UCSD-AML1 (cell line): ENCODE results near the gene CCNA1.

Source experiments
- DNase-seq: peaks from one replicate; lab custom pipeline; 2025; ENCODE audit not compliant: unreplicated experiment; lab: John Stamatoyannopoulos, UW

Gene CCNA1

DNA sequence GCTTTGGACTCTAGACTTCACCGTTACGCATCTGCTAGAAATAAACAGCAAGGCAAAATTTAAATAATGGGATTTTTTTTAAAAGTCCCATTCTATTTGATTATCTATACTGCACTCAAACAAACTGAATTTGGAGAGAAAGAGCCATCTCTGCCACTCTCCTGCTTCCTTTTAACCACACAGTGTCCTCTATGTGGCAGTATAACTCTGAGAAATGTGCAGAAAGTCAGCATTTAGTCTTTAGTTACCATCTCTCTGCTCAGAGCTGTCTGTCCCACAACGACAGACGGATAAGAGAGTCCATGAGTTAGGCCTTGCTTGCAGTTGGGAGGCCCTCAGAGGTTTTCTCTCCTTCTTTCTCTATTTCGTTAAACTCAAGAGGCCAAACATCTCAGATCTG is 21.2 kb downstream of the CCNA1 start:
- peak; percentile 10 for DNase-seq

DNA sequence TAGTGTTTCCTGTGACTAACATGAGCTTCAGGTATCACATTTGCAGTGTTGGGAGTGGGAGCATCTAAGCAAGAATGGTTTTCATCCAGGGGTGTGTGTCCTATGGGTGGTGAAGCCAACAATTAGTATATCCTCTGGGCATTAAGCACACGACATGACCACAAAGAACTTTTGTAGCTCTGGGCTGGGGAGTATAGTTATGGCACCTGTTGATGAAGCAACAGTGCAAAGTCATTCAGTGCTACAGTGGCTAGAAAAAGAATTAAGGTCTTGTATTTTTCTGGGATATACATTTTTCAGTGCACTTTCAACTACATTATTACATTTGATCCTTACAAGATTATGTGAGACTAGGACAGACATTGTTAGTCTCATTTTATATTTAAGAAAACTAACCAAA is 21.8 kb downstream of the CCNA1 start:
- no peak for DNase-seq

DNA sequence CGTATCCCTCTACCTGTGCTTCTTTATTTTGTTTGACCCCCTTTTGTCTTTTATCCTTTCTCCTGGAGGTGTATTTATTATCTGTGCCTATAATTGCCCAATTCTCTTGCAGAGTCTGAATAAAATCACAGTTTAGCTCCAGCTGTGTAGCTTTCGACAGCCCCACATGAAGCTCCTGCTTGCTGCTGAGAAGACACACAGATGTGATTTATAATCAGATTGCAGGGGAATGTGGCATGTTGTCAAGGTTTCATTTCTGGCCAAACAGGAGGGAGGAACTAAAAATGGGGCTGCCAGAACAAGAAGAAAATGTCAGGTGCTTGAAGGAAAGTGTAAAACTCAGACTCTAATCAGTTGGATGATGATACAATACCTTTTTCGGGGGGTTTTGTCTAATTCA is 22.7 kb downstream of the CCNA1 start:
- no peak for DNase-seq

DNA sequence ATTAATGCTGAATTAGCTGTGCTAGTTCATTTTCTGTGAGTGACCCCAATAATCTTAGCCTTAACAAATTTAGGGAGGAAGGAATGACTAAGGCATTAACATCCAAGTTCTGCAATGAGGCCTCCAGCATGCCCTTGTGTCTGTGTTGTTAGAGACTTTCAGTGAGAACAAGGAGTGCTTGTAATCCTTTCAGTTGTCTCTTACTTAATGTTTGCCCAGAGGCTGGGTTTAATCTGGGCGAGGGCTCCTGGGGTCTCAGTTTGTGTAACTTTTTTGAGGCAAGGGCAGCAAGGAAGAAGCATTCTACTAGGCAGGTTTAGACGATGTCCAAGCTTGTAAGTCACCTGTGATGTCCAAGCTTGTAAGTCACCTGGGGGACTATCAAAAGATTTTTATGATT is 24.3 kb downstream of the CCNA1 start:
- DNase-seq = no peak

DNA sequence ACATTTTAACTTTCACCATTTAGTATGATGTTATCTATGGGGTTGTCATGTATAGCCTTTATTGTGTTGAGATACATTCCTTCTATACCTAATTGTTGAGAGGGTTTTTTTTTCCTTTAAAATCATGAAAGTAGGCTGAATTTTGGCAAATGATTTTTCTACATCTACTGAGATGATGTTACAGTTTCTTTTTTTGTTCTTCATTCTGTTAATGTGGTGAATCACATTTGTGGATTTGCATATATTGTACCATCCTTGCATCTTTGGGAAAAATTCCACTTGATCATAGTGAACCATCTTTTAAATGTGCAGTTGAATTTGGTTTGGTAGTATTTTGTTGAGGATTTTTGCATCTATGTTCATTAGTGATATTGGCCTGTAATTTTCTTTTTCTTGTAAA is 29.2 kb downstream of the CCNA1 start:
- no peak for DNase-seq

DNA sequence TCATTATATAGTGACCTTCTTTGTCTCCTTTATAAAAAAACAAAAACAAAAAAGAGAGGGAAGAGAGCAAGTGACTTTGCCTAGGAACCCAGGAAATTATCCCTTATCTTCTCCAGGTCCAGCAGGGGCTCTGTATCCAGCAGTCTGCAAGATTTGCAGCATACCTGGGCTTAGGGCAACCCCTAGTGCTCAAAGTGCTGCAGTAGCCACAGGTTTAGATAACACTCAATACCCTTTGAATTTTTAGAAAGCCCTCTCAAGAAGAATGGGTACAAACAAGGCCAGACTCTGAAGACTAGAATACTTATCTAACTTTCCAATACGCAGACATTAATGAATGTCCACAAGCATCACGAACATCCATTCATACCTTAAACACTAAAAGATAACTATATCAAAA is 43.2 kb downstream of the CCNA1 start:
- peak; percentile 18 for DNase-seq

DNA sequence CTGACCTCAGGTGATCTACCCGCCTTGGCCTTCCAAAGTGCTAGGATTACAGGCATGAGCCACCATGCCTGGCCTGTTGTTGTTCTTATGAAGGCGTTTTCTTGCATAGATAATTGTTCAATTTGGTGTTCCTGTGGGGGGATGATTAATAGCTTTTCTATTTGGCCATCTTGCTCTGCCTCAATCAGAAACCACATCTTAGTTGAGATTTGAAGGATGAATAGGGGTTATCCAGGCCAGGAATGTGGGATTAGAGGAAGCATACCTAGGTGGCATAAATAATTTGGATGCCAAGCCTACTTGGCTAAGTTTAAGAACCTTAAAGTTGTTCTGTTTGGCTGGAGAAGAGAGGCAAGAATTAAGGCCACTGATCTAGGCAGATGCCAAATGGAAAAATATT is 44.4 kb downstream of the CCNA1 start:
- DNase-seq = no peak

DNA sequence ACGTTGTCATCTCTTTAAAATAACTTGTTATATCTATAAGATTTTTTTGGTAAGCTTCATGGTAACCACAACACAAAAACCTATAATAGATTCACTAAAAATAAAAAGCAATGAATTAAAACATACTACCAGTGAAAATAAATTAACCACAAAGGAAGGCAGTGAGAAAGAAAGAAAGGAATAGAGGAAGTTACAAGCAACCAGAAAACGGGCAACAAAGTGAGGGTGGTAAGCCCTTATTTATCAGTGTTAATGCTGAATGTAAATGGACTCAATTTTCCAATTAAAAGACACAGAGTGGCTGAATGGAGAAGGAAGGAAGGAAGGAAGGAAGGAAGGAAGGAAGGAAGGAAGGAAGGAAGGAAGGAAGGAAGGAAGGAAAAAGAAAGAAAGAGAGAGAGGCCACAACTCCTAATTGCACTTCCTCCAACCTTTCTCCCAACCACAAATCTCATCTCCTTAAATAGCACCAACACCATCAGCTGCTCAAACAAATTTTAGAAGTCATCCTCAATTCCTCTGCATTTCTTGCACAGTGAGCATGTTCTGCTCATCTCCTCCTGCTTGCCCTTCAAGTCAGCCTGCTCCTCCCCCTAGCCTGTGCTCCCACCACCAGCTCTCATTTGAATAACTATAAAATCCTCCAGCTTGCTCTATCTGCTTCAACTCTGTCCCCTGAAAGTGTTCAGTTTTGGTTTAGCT is 48.6 kb downstream of the CCNA1 start:
- no peak for DNase-seq

DNA sequence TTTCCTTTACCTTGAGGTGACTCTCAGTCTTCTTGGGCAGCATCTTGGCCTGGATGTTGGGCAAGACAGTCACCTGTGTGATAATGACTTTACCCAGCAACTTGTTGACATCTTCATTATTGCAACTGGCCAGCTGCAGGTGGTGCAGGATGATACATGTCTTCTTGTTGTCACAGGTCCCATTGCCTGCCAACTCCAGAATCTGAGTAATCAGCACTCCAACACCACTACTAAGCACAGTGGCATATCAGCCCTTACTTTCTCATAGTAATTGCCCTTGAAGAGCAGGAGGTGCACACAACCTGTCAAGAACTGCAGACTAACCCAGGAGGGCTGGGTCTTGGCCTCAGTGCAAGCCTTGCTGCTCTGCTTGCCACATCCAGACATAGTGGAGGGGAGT is 57.8 kb downstream of the CCNA1 start:
- no peak for DNase-seq
